ENCODE measurements around the gene CNTFR.
A peak's percentile ranks its signal among the peaks of the same experiment; 100 is the strongest.

Gene CNTFR

GRCh38 chr9:34526026-34526425, 63.5 kb downstream of the CNTFR start:
- FAIRE-seq (no peak), DNase-seq (ENCODE audit: low spot score) (no peak)

GRCh38 chr9:34524349-34524748, 65.2 kb downstream of the CNTFR start:
- no peak for FAIRE-seq
- DNase-seq (ENCODE audit: low spot score) = no peak

GRCh38 chr9:34522971-34523797, 66.3 kb downstream of the CNTFR start, which contains the start of gene ENHO:
Gene ENHO, minus strand, starts transcription at chr9:34522990. Its CDS starts 1,295 bp downstream, at chr9:34521695.
- DNase-seq (ENCODE audit: low spot score) (peak; percentile 97), FAIRE-seq (peak; percentile 81)

- peak; percentile 5 for FAIRE-seq
- DNase-seq (ENCODE audit: low spot score) = no peak
Measured at GRCh38 chr9:34522091-34522887, 67.2 kb downstream of the CNTFR start.

GRCh38 chr9:34521406-34522045, 68.0 kb downstream of the CNTFR start:
- DNase-seq (ENCODE audit: low spot score) = no peak
- FAIRE-seq = no peak

GRCh38 chr9:34520505-34521385, 68.8 kb downstream of the CNTFR start:
- FAIRE-seq (no peak), DNase-seq (ENCODE audit: low spot score) (no peak)

- FAIRE-seq (no peak), DNase-seq (ENCODE audit: low spot score) (no peak)
Measured at GRCh38 chr9:34520096-34520495, 69.4 kb downstream of the CNTFR start.

- FAIRE-seq = no peak
- no peak for DNase-seq (ENCODE audit: low spot score)
Measured at GRCh38 chr9:34519321-34520020, 70.1 kb downstream of the CNTFR start.

- DNase-seq (ENCODE audit: low spot score) (no peak), FAIRE-seq (no peak)
Measured at GRCh38 chr9:34518896-34519295, 70.6 kb downstream of the CNTFR start.

GRCh38 chr9:34518110-34518616, 71.4 kb downstream of the CNTFR start:
- DNase-seq (ENCODE audit: low spot score) (no peak), FAIRE-seq (no peak)

- FAIRE-seq (peak; percentile 53), DNase-seq (ENCODE audit: low spot score) (no peak)
Measured at GRCh38 chr9:34517185-34517584, 72.3 kb downstream of the CNTFR start.

- FAIRE-seq (no peak), DNase-seq (ENCODE audit: low spot score) (no peak)
Measured at GRCh38 chr9:34515959-34516358, 73.6 kb downstream of the CNTFR start.

GRCh38 chr9:34514816-34515215, 74.7 kb downstream of the CNTFR start:
- DNase-seq (ENCODE audit: low spot score) (no peak), FAIRE-seq (no peak)

- FAIRE-seq (no peak), DNase-seq (ENCODE audit: low spot score) (no peak)
Measured at GRCh38 chr9:34514401-34514800, 75.1 kb downstream of the CNTFR start.

GRCh38 chr9:34513567-34514214, 75.8 kb downstream of the CNTFR start:
- DNase-seq (ENCODE audit: low spot score) (no peak), FAIRE-seq (no peak)

- DNase-seq (ENCODE audit: low spot score) (no peak), FAIRE-seq (no peak)
Measured at GRCh38 chr9:34512131-34513078, 77.1 kb downstream of the CNTFR start.

GRCh38 chr9:34510497-34511468, 78.7 kb downstream of the CNTFR start:
- FAIRE-seq (no peak), DNase-seq (ENCODE audit: low spot score) (no peak)

All from urothelium cell line (cell line).